Fibroblast of lung (primary cell): Measurements from ENCODE around the gene EFEMP1.

ENCODE experiments used
- CTCF ChIP-seq, 2 donors: IDR thresholded peaks in 1 of 2; conservative IDR thresholded peaks in 1 of 2; 1 replicate in 1 of 2; 2 replicates in 1 of 2; pipeline ENCODE4 v1.5.1; 2011 to 2012; ENCODE audit warnings: low read length in 2 of 2, control low read depth in 1 of 2, inconsistent platforms in 1 of 2, low read depth in 1 of 2, mild to moderate bottlenecking in 1 of 2
- EZH2 ChIP-seq: IDR thresholded peaks from 2 replicates; pipeline ENCODE4 v1.5.1; 2012; ENCODE audit warnings: low read length, control low read depth, mild to moderate bottlenecking; ENCODE audit errors: missing control alignments

DNA sequence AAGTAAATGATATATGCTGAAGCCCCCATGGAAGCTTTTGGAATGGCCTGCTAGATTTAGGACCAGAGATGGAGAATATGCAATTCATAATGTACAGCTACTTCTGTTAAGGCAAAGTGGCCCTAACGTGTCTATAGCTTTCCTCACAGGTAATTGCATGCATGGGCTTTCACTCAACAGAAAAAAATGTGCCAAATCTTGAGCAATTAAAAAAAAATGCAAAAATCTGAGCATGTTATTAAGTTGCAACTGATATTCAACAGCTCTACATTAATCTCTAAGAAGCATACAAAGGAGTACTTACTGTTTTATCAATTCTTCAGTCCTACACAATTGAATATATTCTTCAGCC lies 79.6 kb downstream of the EFEMP1 start:
- no peak for TF ChIP-seq CTCF (conservative IDR thresholded peaks at IDR 0.05 in 1 of 2, IDR thresholded peaks at IDR 0.05 in 1 of 2; ENCODE audit: low read depth in 1 of 2, low read length in 2 of 2)
- TF ChIP-seq EZH2, result no peak
